ENCODE data around the gene GALNT8.

GRCh38 chr12:4725057-4725456 lies 4.9 kb downstream of the GALNT8 start:
- TF ChIP-seq CTCF (IDR thresholded peaks at IDR 0.05) (no peak), NR2C2 (CRISPR knock-in tag; IDR thresholded peaks at IDR 0.05) (no peak), ZNF281 (CRISPR knock-in tag; IDR thresholded peaks at IDR 0.05) (no peak), TP53 (CRISPR knock-in tag; IDR thresholded peaks at IDR 0.05) (no peak), ZNF425 (CRISPR knock-in tag; conservative IDR thresholded peaks at IDR 0.05) (no peak), JUN (CRISPR knock-in tag; IDR thresholded peaks at IDR 0.05) (no peak), CBFB (CRISPR knock-in tag; IDR thresholded peaks at IDR 0.05; ENCODE audit: low read depth) (no peak), TCF7 (CRISPR knock-in tag; IDR thresholded peaks at IDR 0.05; ENCODE audit: low read depth) (no peak), CREM (CRISPR knock-in tag; IDR thresholded peaks at IDR 0.05) (no peak), ELF4 (CRISPR knock-in tag; IDR thresholded peaks at IDR 0.05; ENCODE audit: low read depth) (no peak)
